ENCODE data around the gene MMP14. TPM values are rescaled to one million over a fixed set of nuclear protein-coding genes. Genes with fewer than 3 reads are reported as not detected.
"Not testable (repeated sequence)": the region's sequence is repeated elsewhere in the genome, so short reads cannot be mapped to it uniquely, and the experiment has no call there.

The MMP14 gene
- total RNA-seq, 1 experiment from 2014 or later, result 79.8 TPM

GRCh38 chr14:22854296-22854695 lies 17.9 kb downstream of the MMP14 start:
- not testable (repeated sequence) for H3K27me3 ChIP-seq (ENCODE audit: control insufficient read depth, insufficient read depth, low read length); DNase-seq; H3K4me3 ChIP-seq (ENCODE audit: insufficient read depth, low read depth, low read length); H3K36me3 ChIP-seq (replicated peaks; ENCODE audit: control insufficient read depth, insufficient read depth, low read length)

GRCh38 chr14:22854963-22855724 lies 18.8 kb downstream of the MMP14 start:
- DNase-seq, result no peak
- no peak overlapping the region for H3K4me3 ChIP-seq (ENCODE audit: insufficient read depth, low read depth, low read length)
- no peaks in the 10 kb centered on the region for H3K36me3 ChIP-seq (replicated peaks; ENCODE audit: control insufficient read depth, insufficient read depth, low read length)
- no peaks in the 10 kb centered on the region for H3K27me3 ChIP-seq (ENCODE audit: control insufficient read depth, insufficient read depth, low read length)

GRCh38 chr14:22856428-22856827 lies 20.0 kb downstream of the MMP14 start:
- Histone ChIP-seq H3K27me3 (ENCODE audit: control insufficient read depth, insufficient read depth, low read length) (no peaks in the 10 kb centered on the region), H3K36me3 (replicated peaks; ENCODE audit: control insufficient read depth, insufficient read depth, low read length) (no peaks in the 10 kb centered on the region), H3K4me3 (ENCODE audit: insufficient read depth, low read depth, low read length) (no peak overlapping the region)
- DNase-seq, result no peak

- H3K36me3 ChIP-seq (replicated peaks; ENCODE audit: control insufficient read depth, insufficient read depth, low read length); H3K4me3 ChIP-seq (ENCODE audit: insufficient read depth, low read depth, low read length); DNase-seq; H3K27me3 ChIP-seq (ENCODE audit: control insufficient read depth, insufficient read depth, low read length): not testable (repeated sequence)
Observed at GRCh38 chr14:22860377-22860776, 24.0 kb downstream of the MMP14 start.

GRCh38 chr14:22861651-22862050 lies 25.3 kb downstream of the MMP14 start:
- Histone ChIP-seq H3K36me3 (replicated peaks; ENCODE audit: control insufficient read depth, insufficient read depth, low read length) (no peaks in the 10 kb centered on the region), H3K4me3 (ENCODE audit: insufficient read depth, low read depth, low read length) (no peak overlapping the region), H3K27me3 (ENCODE audit: control insufficient read depth, insufficient read depth, low read length) (no peaks in the 10 kb centered on the region)
- DNase-seq, result peak; percentile 0

- Histone ChIP-seq H3K4me3 (ENCODE audit: insufficient read depth, low read depth, low read length) (no peak overlapping the region), H3K27me3 (ENCODE audit: control insufficient read depth, insufficient read depth, low read length) (no peaks in the 10 kb centered on the region), H3K36me3 (replicated peaks; ENCODE audit: control insufficient read depth, insufficient read depth, low read length) (no peaks in the 10 kb centered on the region)
- no peak for DNase-seq
Observed at GRCh38 chr14:22864979-22865378, 28.6 kb downstream of the MMP14 start.

- Histone ChIP-seq H3K4me3 (ENCODE audit: insufficient read depth, low read depth, low read length) (no peak overlapping the region), H3K36me3 (replicated peaks; ENCODE audit: control insufficient read depth, insufficient read depth, low read length) (no peaks in the 10 kb centered on the region), H3K27me3 (ENCODE audit: control insufficient read depth, insufficient read depth, low read length) (no peaks in the 10 kb centered on the region)
- DNase-seq, result peak; percentile 89
Observed at GRCh38 chr14:22865424-22866405, 29.3 kb downstream of the MMP14 start.

GRCh38 chr14:22866874-22867273 lies 30.5 kb downstream of the MMP14 start:
- no peaks in the 10 kb centered on the region for H3K27me3 ChIP-seq (ENCODE audit: control insufficient read depth, insufficient read depth, low read length)
- no peak overlapping the region for H3K4me3 ChIP-seq (ENCODE audit: insufficient read depth, low read depth, low read length)
- no peaks in the 10 kb centered on the region for H3K36me3 ChIP-seq (replicated peaks; ENCODE audit: control insufficient read depth, insufficient read depth, low read length)
- DNase-seq, result no peak

- peaks cover 2% of the 10 kb centered on the region for H3K36me3 ChIP-seq (replicated peaks; ENCODE audit: control insufficient read depth, insufficient read depth, low read length)
- H3K4me3 ChIP-seq (ENCODE audit: insufficient read depth, low read depth, low read length), result peak overlapping the region; percentile 86
- H3K27me3 ChIP-seq (ENCODE audit: control insufficient read depth, insufficient read depth, low read length), result no peaks in the 10 kb centered on the region
- DNase-seq, result no peak
Observed at GRCh38 chr14:22870811-22871223, 34.4 kb downstream of the MMP14 start.

- Histone ChIP-seq H3K4me3 (ENCODE audit: insufficient read depth, low read depth, low read length) (peak within 1 kb of the TSS; percentile 86), H3K27me3 (ENCODE audit: control insufficient read depth, insufficient read depth, low read length) (no peaks in the 10 kb centered on the region), H3K36me3 (replicated peaks; ENCODE audit: control insufficient read depth, insufficient read depth, low read length) (peaks cover 2% of the 10 kb centered on the region)
- peak; percentile 98 for DNase-seq
Observed at GRCh38 chr14:22871224-22872032, 35.0 kb downstream of the MMP14 start, which contains the start of gene LRP10. LRP10 (plus strand) TSS chr14:22871740; CDS start chr14:22872304, 564 bp downstream.

GRCh38 chr14:22872033-22872832 lies 35.8 kb downstream of the MMP14 start:
- H3K36me3 ChIP-seq (replicated peaks; ENCODE audit: control insufficient read depth, insufficient read depth, low read length), result peaks cover 2% of the 10 kb centered on the region
- peak; percentile 94 for DNase-seq
- H3K4me3 ChIP-seq (ENCODE audit: insufficient read depth, low read depth, low read length), result peak overlapping the region; percentile 86
- no peaks in the 10 kb centered on the region for H3K27me3 ChIP-seq (ENCODE audit: control insufficient read depth, insufficient read depth, low read length)

- DNase-seq, result no peak
Observed at GRCh38 chr14:22872833-22873520, 36.6 kb downstream of the MMP14 start.

More at GRCh38 chr14:22872833-22873520, 36.6 kb downstream of the MMP14 start:
- peaks cover 3% of the 10 kb centered on the region for H3K36me3 ChIP-seq (replicated peaks; ENCODE audit: control insufficient read depth, insufficient read depth, low read length)
- no peaks in the 10 kb centered on the region for H3K27me3 ChIP-seq (ENCODE audit: control insufficient read depth, insufficient read depth, low read length)
- 0 out of 2 replicates have a peak overlapping the region, but pooled peaks have one; percentile 4 for H3K4me3 ChIP-seq (ENCODE audit: insufficient read depth, low read depth, low read length)
